ENCODE measurements around the gene CLDN9. TPM values are rescaled to one million over a fixed set of nuclear protein-coding genes. Genes with fewer than 3 reads are reported as not detected.

Gene CLDN9
- total RNA-seq, 1 donor from 2014 or later: not detected

- Mint-ChIP-seq H3K4me3 (peak overlapping the region; percentile 89), H3K4me1 (peaks cover 27% of the 10 kb centered on the region), H3K27ac (ENCODE audit: unreplicated experiment) (no peak overlapping the region), H3K27me3 (ENCODE audit: low read depth) (peaks cover 24% of the 10 kb centered on the region), H3K9me3 (no peaks in the 10 kb centered on the region), H3K36me3 (ENCODE audit: low read depth) (peaks cover 5% of the 10 kb centered on the region)
- no peak for TF ChIP-seq CTCF (conservative IDR thresholded peaks at IDR 0.05)
- DNase-seq (ENCODE audit: low read depth, low spot score): no peak
These were observed 40.5 kb upstream of the CLDN9 start for GRCh38 chr16:2971985-2972784.

GRCh38 chr16:2973093-2973492 is 39.6 kb upstream of the CLDN9 start:
- peaks cover 30% of the 10 kb centered on the region for H3K4me1 Mint-ChIP-seq
- peaks cover 5% of the 10 kb centered on the region for H3K36me3 Mint-ChIP-seq (ENCODE audit: low read depth)
- peak overlapping the region; percentile 89 for H3K4me3 Mint-ChIP-seq
- H3K27me3 Mint-ChIP-seq (ENCODE audit: low read depth): peaks cover 21% of the 10 kb centered on the region
- H3K9me3 Mint-ChIP-seq: no peaks in the 10 kb centered on the region
- H3K27ac Mint-ChIP-seq (ENCODE audit: unreplicated experiment): no peak overlapping the region
- no peak for DNase-seq (ENCODE audit: low read depth, low spot score)
- TF ChIP-seq CTCF (conservative IDR thresholded peaks at IDR 0.05): no peak

GRCh38 chr16:2973605-2974318 is 39.0 kb upstream of the CLDN9 start:
- no peak overlapping the region for H3K27ac Mint-ChIP-seq (ENCODE audit: unreplicated experiment)
- H3K4me3 Mint-ChIP-seq: peak overlapping the region; percentile 51
- H3K36me3 Mint-ChIP-seq (ENCODE audit: low read depth): peaks cover 5% of the 10 kb centered on the region
- H3K9me3 Mint-ChIP-seq: no peaks in the 10 kb centered on the region
- no peak for DNase-seq (ENCODE audit: low read depth, low spot score)
- peaks cover 14% of the 10 kb centered on the region for H3K27me3 Mint-ChIP-seq (ENCODE audit: low read depth)
- H3K4me1 Mint-ChIP-seq: peaks cover 25% of the 10 kb centered on the region
- no peak for TF ChIP-seq CTCF (conservative IDR thresholded peaks at IDR 0.05)

GRCh38 chr16:2974319-2975056 is 38.2 kb upstream of the CLDN9 start:
- Mint-ChIP-seq H3K4me3 (peak overlapping the region; percentile 75), H3K27ac (ENCODE audit: unreplicated experiment) (no peak overlapping the region), H3K36me3 (ENCODE audit: low read depth) (peaks cover 5% of the 10 kb centered on the region), H3K9me3 (no peaks in the 10 kb centered on the region), H3K27me3 (ENCODE audit: low read depth) (peaks cover 12% of the 10 kb centered on the region), H3K4me1 (peaks cover 23% of the 10 kb centered on the region)
- TF ChIP-seq CTCF (conservative IDR thresholded peaks at IDR 0.05): no peak
- no peak for DNase-seq (ENCODE audit: low read depth, low spot score)

GRCh38 chr16:2975161-2975795 is 37.4 kb upstream of the CLDN9 start:
- no peak for TF ChIP-seq CTCF (conservative IDR thresholded peaks at IDR 0.05)
- peak overlapping the region; percentile 75 for H3K4me3 Mint-ChIP-seq
- peaks cover 12% of the 10 kb centered on the region for H3K27me3 Mint-ChIP-seq (ENCODE audit: low read depth)
- H3K27ac Mint-ChIP-seq (ENCODE audit: unreplicated experiment): no peak overlapping the region
- no peak for DNase-seq (ENCODE audit: low read depth, low spot score)
- H3K9me3 Mint-ChIP-seq: no peaks in the 10 kb centered on the region
- peaks cover 23% of the 10 kb centered on the region for H3K4me1 Mint-ChIP-seq
- peaks cover 5% of the 10 kb centered on the region for H3K36me3 Mint-ChIP-seq (ENCODE audit: low read depth)
